Stromal cell of bone marrow (primary cell): ENCODE measurements around the gene DOK1.

Source experiments
- DNase-seq: peaks from one replicate; pipeline ENCODE4 v3.0.0-alpha.2; 2012; ENCODE audit warnings: low read depth

The DOK1 gene

GRCh38 chr2:74603282-74604000 lies 48.9 kb downstream of the DOK1 start:
- DNase-seq: no peak

- DNase-seq: no peak
Observed at GRCh38 chr2:74606927-74607326, 52.4 kb downstream of the DOK1 start.
